ENCODE data around the gene RXFP1.

RXFP1 gene

DNA sequence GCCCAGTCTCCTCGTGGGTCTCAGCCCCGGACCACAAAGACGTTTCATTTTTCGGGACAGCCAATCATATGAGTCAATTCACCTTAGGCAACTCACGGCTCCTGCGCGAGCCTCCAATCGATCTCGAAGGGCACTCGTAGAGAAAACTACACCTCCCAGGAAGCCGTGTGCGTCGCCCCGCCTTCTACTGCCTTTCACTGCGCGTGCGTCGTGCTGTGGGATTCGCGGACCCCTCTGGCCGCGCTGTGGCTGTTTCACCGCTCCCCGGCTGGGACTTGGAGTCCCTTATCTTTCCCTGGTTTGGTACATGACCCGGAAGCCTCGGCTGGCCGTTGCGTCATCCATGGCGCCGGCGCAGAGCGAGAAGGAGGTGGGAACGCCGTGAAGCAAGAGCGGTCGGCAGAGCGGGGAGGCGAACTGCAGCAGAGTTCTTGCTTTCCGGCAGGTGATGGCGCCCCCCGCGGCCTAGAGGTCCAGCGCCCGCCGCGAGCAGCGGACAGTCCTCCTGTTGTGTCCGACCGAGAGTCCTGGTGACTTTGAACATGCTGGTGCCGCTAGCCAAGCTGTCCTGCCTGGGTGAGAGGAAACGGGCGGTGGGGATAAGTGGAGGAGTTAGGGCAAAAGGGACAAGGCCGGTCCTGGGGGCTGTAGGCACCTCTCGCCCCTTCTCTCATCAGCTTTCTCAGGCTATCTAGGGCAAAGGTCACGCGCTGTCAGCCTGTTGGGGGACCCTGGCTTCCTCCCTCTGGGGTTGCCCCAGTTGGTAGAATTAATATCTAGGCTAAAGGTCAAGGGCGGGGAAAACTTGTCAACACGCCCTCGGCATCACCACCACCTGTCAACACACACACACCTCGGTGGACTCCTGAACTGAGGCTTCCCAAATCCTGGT is 150.5 kb downstream of the RXFP1 start, which contains the start of gene ETFDH:
Gene ETFDH (plus strand): TSS at position 382 of the 892 bp plus-strand sequence. CDS start 161 bp downstream, at position 543.
- DNase-seq (ENCODE audit: low read depth): peak; percentile 100
- H3K4me3 ChIP-seq (ENCODE audit: low read depth, low read length): peak within 1 kb of the TSS; percentile 92
- peak; percentile 64 for TF ChIP-seq CTCF (conservative IDR thresholded peaks at IDR 0.05; ENCODE audit: low read depth, low read length)

DNA sequence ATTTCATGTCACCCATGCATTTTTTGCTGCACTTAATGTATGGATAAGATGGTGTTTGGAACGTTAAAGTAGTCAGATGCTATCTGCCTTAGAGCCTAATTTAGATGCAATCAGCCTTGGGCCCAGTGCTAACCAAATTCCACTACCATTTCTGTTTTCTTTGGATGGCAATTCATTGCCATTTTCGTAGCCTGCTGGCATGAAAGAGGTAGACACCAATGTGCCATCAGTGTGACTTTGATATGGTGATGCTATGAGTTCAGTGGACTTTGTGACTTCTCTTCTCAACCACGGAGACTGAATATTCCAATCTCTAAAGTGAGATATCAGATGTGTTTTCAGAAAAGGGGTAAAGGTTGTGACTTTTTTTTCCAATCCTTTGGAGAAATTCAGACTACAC is 152.0 kb downstream of the RXFP1 start:
- no peak for DNase-seq (ENCODE audit: low read depth)
- no peak overlapping the region for H3K4me3 ChIP-seq (ENCODE audit: low read depth, low read length)
- no peak for TF ChIP-seq CTCF (conservative IDR thresholded peaks at IDR 0.05; ENCODE audit: low read depth, low read length)

DNA sequence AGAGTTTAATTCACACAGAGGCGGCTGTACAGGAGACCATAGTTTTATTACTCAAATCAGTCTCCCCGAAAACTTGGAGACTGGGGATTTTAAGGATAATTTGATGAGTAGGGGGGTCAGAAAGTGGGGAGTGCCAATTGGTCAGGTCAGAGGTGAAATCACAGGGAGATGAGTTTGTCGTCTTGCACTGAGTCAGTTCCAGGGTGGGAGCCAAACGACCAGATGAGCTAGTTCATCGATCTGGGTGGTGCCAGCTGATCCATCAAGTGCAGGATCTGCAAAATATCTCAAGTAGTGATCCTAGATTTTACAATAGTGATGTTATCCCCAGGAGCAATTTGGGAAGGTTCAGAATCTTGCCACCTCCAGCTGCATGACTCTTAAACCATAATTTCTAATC is 154.4 kb downstream of the RXFP1 start:
- DNase-seq (ENCODE audit: low read depth): no peak
- H3K4me3 ChIP-seq (ENCODE audit: low read depth, low read length): no peak overlapping the region
- no peak for TF ChIP-seq CTCF (conservative IDR thresholded peaks at IDR 0.05; ENCODE audit: low read depth, low read length)

GRCh38 chr4:158678767-158679166 is 157.1 kb downstream of the RXFP1 start:
- no peak for TF ChIP-seq CTCF (conservative IDR thresholded peaks at IDR 0.05; ENCODE audit: low read depth, low read length)
- H3K4me3 ChIP-seq (ENCODE audit: low read depth, low read length): no peak overlapping the region
- no peak for DNase-seq (ENCODE audit: low read depth)

DNA sequence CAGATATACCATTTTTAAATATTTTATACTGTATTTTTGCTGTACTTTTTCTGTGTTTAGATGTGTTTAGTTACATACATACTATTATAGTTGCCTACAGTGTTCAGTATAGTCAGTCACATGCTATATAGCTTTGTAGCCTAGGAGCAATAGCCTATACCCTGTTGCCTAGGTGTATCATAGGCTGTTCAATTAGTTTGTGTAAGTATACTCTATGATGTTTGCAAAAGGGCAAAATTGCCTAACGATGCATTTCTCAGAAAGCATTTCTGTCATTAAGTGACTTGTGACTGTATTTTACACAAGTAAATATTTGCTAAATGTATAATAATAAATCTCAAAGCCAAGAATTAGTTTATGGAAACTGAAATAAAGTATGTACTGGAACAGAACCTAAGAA is 159.9 kb downstream of the RXFP1 start:
- no peak for DNase-seq (ENCODE audit: low read depth)
- no peak for TF ChIP-seq CTCF (conservative IDR thresholded peaks at IDR 0.05; ENCODE audit: low read depth, low read length)
- H3K4me3 ChIP-seq (ENCODE audit: low read depth, low read length): no peak overlapping the region

GRCh38 chr4:158682066-158682465 is 160.4 kb downstream of the RXFP1 start:
- no peak for TF ChIP-seq CTCF (conservative IDR thresholded peaks at IDR 0.05; ENCODE audit: low read depth, low read length)
- H3K4me3 ChIP-seq (ENCODE audit: low read depth, low read length): no peak overlapping the region
- no peak for DNase-seq (ENCODE audit: low read depth)

DNA sequence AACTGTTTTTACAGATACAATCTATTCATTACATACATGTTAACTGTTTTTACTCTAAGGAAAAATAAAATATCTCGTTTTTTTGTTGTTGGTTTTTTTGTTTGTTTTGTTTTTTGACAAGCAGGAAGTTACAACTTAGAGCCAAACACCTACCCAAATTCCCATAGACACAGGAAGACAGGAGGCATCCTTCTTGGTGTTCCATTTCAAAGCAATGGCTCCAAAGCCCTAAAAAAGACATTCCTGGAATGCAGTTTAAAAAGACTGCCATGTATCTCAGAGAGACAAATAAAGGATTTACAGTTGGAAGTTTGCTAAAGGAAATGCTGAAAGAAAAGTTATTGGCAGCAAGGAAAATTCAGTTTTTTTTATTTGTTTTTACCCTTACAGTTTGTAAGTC is 167.1 kb downstream of the RXFP1 start:
- no peak for TF ChIP-seq CTCF (conservative IDR thresholded peaks at IDR 0.05; ENCODE audit: low read depth, low read length)
- no peak for DNase-seq (ENCODE audit: low read depth)
- H3K4me3 ChIP-seq (ENCODE audit: low read depth, low read length): no peak overlapping the region
